Measurements from ENCODE around the gene OR11L1. TPM values are rescaled to one million over a fixed set of nuclear protein-coding genes. Genes with fewer than 3 reads are reported as not detected.

OR11L1 gene
- total RNA-seq: not detected

- H3K9me3 ChIP-seq: no peaks in the 10 kb centered on the region
- H3K4me1 ChIP-seq: no peaks in the 10 kb centered on the region
- DNase-seq: no peak
- H3K27ac ChIP-seq: no peak within 1 kb of the TSS
- H3K27me3 ChIP-seq: no peaks in the 10 kb centered on the region
- H3K4me3 ChIP-seq: no peak within 1 kb of the TSS
- TF ChIP-seq POLR2A (IDR thresholded peaks at IDR 0.05) (no peak), CTCF (IDR thresholded peaks at IDR 0.05) (no peak)
- no peaks in the 10 kb centered on the region for H3K36me3 ChIP-seq
Observed at GRCh38 chr1:247841796-247842195, at the start of gene OR11L1. TSS of gene OR11L1 (minus strand) at chr1:247841896. CDS start at chr1:247841896, 0 bp downstream.

- DNase-seq: no peak
- TF ChIP-seq POLR2A (IDR thresholded peaks at IDR 0.05) (no peak), CTCF (IDR thresholded peaks at IDR 0.05) (no peak)
Observed at GRCh38 chr1:247884797-247885413, 43.2 kb upstream of the OR11L1 start.

GRCh38 chr1:247883346-247883745, 41.6 kb upstream of the OR11L1 start:
- H3K4me1 ChIP-seq: no peaks in the 10 kb centered on the region
- no peak overlapping the region for H3K27ac ChIP-seq
- no peak overlapping the region for H3K4me3 ChIP-seq
- peaks cover 0 to 3% (median 0%) of the 10 kb centered on the region in 4 donors for H3K9me3 ChIP-seq
- H3K36me3 ChIP-seq: no peaks in the 10 kb centered on the region
- no peak for DNase-seq
- no peaks in the 10 kb centered on the region for H3K27me3 ChIP-seq
- TF ChIP-seq CTCF (IDR thresholded peaks at IDR 0.05) (no peak), POLR2A (IDR thresholded peaks at IDR 0.05) (no peak)

More at GRCh38 chr1:247884797-247885413, 43.2 kb upstream of the OR11L1 start:
- H3K4me3 ChIP-seq: no peak overlapping the region
- H3K36me3 ChIP-seq: no peaks in the 10 kb centered on the region
- H3K27ac ChIP-seq: no peak overlapping the region
- no peaks in the 10 kb centered on the region for H3K4me1 ChIP-seq
- H3K9me3 ChIP-seq: peaks cover 0 to 3% (median 0%) of the 10 kb centered on the region in 4 donors
- H3K27me3 ChIP-seq: no peaks in the 10 kb centered on the region

GRCh38 chr1:247865416-247865815, 23.7 kb upstream of the OR11L1 start:
- H3K27me3 ChIP-seq: no peaks in the 10 kb centered on the region
- no peaks in the 10 kb centered on the region for H3K36me3 ChIP-seq
- no peak for DNase-seq
- TF ChIP-seq CTCF (IDR thresholded peaks at IDR 0.05) (no peak), POLR2A (IDR thresholded peaks at IDR 0.05) (no peak)
- peaks cover 0 to 10% (median 0%) of the 10 kb centered on the region in 4 donors for H3K9me3 ChIP-seq
- no peaks in the 10 kb centered on the region for H3K4me1 ChIP-seq
- no peak overlapping the region for H3K27ac ChIP-seq
- H3K4me3 ChIP-seq: no peak overlapping the region

GRCh38 chr1:247864644-247865043, 22.9 kb upstream of the OR11L1 start:
- Histone ChIP-seq H3K4me3 (no peak overlapping the region), H3K36me3 (no peaks in the 10 kb centered on the region)
- no peak for TF ChIP-seq CTCF (IDR thresholded peaks at IDR 0.05)
- TF ChIP-seq POLR2A (IDR thresholded peaks at IDR 0.05): no peak

More at GRCh38 chr1:247864644-247865043, 22.9 kb upstream of the OR11L1 start:
- DNase-seq: no peak
- Histone ChIP-seq H3K27me3 (no peaks in the 10 kb centered on the region), H3K4me1 (no peaks in the 10 kb centered on the region), H3K27ac (no peak overlapping the region), H3K9me3 (peaks cover 0 to 3% (median 0%) of the 10 kb centered on the region in 4 donors)

All from Peyer's patch (tissue), 4 donors.